ENCODE results near the gene NR2F2. TPM values are rescaled to one million over a fixed set of nuclear protein-coding genes. Genes with fewer than 3 reads are reported as not detected.

NR2F2 gene
- total RNA-seq, 4 donors from 2014 or later: 18.3 to 30.2 (median 20.4) TPM

- H3K9me3 ChIP-seq: no peaks in the 10 kb centered on the region
- H3K4me1 ChIP-seq: no peaks in the 10 kb centered on the region
- DNase-seq: no peak
- H3K4me3 ChIP-seq (replicated peaks in 1 of 3): no peak overlapping the region
- intact Hi-C loops (cut with DNase I): no loop called here
- no peak overlapping the region for H3K27ac ChIP-seq
- H3K27me3 ChIP-seq: no peaks in the 10 kb centered on the region
- no peak for TF ChIP-seq POLR2A (IDR thresholded peaks at IDR 0.05)
- no peak for TF ChIP-seq CTCF (IDR thresholded peaks at IDR 0.05)
- WGBS, 2 donors: 95 to 96% methylated on average over 2 of the region's 2 CpGs
- no peaks in the 10 kb centered on the region for H3K36me3 ChIP-seq
Measured at GRCh38 chr15:96298217-96298616, 32.3 kb upstream of the NR2F2 start.

- no peak for DNase-seq
- H3K36me3 ChIP-seq: no peaks in the 10 kb centered on the region
- H3K4me1 ChIP-seq: no peaks in the 10 kb centered on the region
- H3K27ac ChIP-seq: no peak overlapping the region
- no peaks in the 10 kb centered on the region for H3K9me3 ChIP-seq
- WGBS, 2 donors: 72 to 79% methylated on average over 5 of the region's 5 CpGs
- H3K4me3 ChIP-seq (replicated peaks in 1 of 3): no peak overlapping the region
- H3K27me3 ChIP-seq: no peaks in the 10 kb centered on the region
- intact Hi-C loops (cut with DNase I): no loop called here
- TF ChIP-seq CTCF (IDR thresholded peaks at IDR 0.05) (no peak), POLR2A (IDR thresholded peaks at IDR 0.05) (no peak)
Measured at GRCh38 chr15:96300836-96301235, 29.7 kb upstream of the NR2F2 start.

GRCh38 chr15:96303503-96304056 is 26.9 kb upstream of the NR2F2 start:
- TF ChIP-seq CTCF (IDR thresholded peaks at IDR 0.05): no peak
- no peak for TF ChIP-seq POLR2A (IDR thresholded peaks at IDR 0.05)
- no peaks in the 10 kb centered on the region for H3K4me1 ChIP-seq
- intact Hi-C loops (cut with DNase I): no loop called here
- no peaks in the 10 kb centered on the region for H3K27me3 ChIP-seq
- H3K27ac ChIP-seq: no peak overlapping the region
- no peaks in the 10 kb centered on the region for H3K36me3 ChIP-seq
- DNase-seq: no peak
- 79 to 83% methylated on average over 9 of the region's 9 CpGs for WGBS, 2 donors
- no peak overlapping the region for H3K4me3 ChIP-seq (replicated peaks in 1 of 3)
- no peaks in the 10 kb centered on the region for H3K9me3 ChIP-seq

GRCh38 chr15:96304839-96305238 is 25.7 kb upstream of the NR2F2 start:
- Histone ChIP-seq H3K9me3 (no peaks in the 10 kb centered on the region), H3K4me3 (replicated peaks in 1 of 3) (no peak overlapping the region), H3K27me3 (no peaks in the 10 kb centered on the region), H3K27ac (no peak overlapping the region), H3K36me3 (no peaks in the 10 kb centered on the region), H3K4me1 (no peaks in the 10 kb centered on the region)
- no peak for DNase-seq
- intact Hi-C loops (cut with DNase I): no loop called here
- 59 to 61% methylated on average over 3 of the region's 3 CpGs for whole genome bisulfite sequencing, 2 donors
- TF ChIP-seq POLR2A (IDR thresholded peaks at IDR 0.05) (no peak), CTCF (IDR thresholded peaks at IDR 0.05) (no peak)

- no peak for TF ChIP-seq POLR2A (IDR thresholded peaks at IDR 0.05)
- TF ChIP-seq CTCF (IDR thresholded peaks at IDR 0.05): no peak
- H3K4me3 ChIP-seq (replicated peaks in 1 of 3): no peak overlapping the region
- no peaks in the 10 kb centered on the region for H3K4me1 ChIP-seq
- 60 to 69% methylated on average over 1 of the region's 1 CpG for WGBS, 2 donors
- intact Hi-C loops (cut with DNase I): no loop called here
- no peak for DNase-seq
- H3K27ac ChIP-seq: no peak overlapping the region
- H3K9me3 ChIP-seq: no peaks in the 10 kb centered on the region
- no peaks in the 10 kb centered on the region for H3K27me3 ChIP-seq
- H3K36me3 ChIP-seq: no peaks in the 10 kb centered on the region
Measured at GRCh38 chr15:96306321-96306720, 24.2 kb upstream of the NR2F2 start.
